GM21367 (cell line): ENCODE measurements around the gene DLL4.
A peak's percentile ranks its signal among the peaks of the same experiment; 100 is the strongest.
"Not testable (repeated sequence)": the region's sequence is repeated elsewhere in the genome, so short reads cannot be mapped to it uniquely, and the experiment has no call there.

Experiments used
- ATAC-seq: cut with Tn5 transposase; IDR thresholded peaks from one replicate; pipeline ENCODE4 v1.9.1; 2021; ENCODE audit not compliant: unreplicated experiment

Gene DLL4

GRCh38 chr15:40941528-40942336, 12.6 kb downstream of the DLL4 start:
- peak; percentile 44 for ATAC-seq

DNA sequence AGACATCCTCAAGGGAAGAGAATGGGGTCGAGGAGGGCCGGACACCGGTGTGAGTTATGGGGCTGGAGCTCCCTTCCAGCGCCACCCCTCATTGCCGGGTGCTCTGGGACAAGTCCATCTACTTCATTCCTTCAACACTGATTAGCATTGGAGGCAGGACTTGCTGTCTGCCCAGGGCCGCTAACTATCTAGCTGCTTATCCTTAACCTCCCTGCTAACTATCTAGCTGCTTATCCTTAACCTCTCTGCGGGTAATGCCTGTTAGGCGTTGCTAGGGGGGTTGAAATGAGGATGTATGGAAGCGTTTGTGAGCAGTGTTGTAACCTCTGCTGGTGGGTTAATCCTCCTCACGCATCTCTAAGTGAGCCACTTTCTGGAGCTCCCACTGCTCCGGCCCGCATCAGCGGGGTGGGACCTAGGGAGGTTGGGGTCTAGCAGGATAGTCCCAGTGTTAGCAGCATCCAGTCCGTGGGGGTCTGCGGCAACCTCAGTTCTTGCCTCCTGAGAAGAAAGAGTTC, 13.3 kb downstream of the DLL4 start:
- ATAC-seq, result no peak

- ATAC-seq, result no peak
Observed at GRCh38 chr15:40942878-40943277, 13.7 kb downstream of the DLL4 start.

DNA sequence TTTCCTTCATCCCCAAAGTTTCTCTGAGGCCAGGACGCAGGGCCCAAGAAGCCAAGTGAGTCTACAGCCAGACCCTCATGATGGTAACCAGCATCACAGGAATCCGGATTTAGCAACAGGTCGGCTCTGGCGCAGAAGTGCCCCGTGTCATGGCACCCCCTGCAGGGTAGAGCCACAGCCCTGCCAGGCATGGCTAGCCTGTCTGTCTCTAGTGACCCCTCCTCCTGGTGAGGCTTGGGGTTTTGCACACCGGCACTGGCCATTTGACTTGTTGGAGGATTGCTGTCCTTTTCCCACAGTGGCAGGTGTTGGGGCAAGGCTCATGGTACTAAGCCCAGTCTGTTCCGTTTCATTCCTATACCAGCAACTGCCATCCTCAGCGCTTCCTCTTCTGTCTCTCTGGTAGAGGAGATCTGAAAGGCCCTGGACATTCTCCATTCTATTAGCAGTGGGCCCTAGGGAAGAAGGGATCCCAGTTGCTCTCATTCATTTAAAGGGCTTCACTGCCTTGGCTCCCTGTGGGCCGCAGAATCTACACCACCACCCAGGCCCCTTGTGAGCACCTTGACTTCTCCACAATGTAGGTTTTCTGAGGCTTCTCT, 14.7 kb downstream of the DLL4 start:
- no peak for ATAC-seq

- ATAC-seq, result no peak
Observed at GRCh38 chr15:40944510-40945296, 15.6 kb downstream of the DLL4 start.

DNA sequence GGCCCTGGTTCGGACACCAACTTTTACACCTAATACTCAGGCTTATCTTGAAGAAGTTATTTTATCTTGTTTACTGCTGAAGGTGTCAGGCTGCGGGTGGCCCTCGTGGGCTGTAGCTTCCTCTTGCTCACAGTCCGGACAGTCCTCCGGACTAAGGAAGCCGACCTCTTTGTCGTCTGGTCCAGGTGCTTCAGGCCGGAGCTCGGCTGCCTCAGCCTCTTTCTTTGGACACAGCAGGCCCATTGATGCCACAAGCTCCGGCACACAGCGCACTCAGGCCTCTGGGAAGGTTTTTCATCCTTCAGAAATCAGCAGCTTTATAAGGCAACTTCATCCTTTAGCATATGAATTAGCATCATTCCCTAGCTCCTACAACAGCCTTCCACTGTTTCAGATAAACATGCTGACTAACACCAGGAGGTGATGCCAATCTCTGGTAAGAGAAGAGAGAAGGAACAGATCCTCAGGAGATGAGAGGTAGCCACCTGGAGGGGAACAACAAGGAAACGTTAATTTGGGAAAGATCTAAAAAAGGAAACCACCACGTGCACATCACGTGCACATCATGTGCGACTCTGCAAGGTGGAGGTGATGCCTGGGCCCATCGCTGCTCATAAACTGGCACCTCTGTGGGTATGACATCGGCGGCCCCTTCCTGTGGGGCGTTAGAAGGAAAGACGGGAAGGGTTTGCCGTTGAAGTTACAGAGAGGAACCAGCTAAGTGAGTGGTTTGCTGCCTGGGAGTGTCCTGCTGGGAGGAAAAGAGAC, 19.8 kb downstream of the DLL4 start:
- no peak for ATAC-seq

GRCh38 chr15:40949756-40950207, 20.6 kb downstream of the DLL4 start:
- no peak for ATAC-seq

GRCh38 chr15:40951764-40952163, 22.6 kb downstream of the DLL4 start:
- ATAC-seq, result no peak

DNA sequence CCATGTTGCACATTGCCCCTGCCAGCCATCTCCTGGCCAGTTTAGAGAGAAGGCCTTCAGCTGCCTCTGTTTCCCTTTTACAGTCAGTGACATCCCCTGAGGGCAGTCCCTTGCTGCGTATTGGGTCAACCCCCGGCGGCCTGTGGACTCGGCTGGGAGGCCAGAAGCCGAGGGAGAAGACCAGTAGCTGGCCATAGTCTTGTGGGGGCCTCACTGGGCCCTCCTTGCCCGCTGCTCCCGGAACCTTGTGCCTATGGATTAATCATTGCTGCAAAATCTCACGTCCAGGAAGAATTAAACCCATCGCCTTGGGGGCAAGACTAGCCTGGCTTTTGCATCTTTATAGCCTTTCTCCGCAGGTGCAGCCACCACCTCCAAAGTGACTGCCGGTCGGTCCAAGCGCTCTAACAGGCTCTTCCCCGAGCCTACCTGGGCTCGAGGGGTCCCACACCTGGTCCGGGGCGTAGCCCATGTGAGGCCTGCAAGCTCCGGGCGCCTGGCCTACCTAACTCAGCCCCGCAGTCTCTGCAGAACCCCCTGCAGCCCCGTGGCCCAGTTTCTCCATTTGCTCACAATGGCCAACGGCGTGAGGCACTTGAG, 23.3 kb downstream of the DLL4 start:
- no peak for ATAC-seq

- peak; percentile 81 for ATAC-seq
Observed at GRCh38 chr15:40952901-40953712, 24.0 kb downstream of the DLL4 start, which contains the start of gene CHAC1. CHAC1 (plus strand) TSS chr15:40953471; CDS start chr15:40953584, 113 bp downstream.

GRCh38 chr15:40953713-40954074, 24.6 kb downstream of the DLL4 start:
- ATAC-seq, result no peak

DNA sequence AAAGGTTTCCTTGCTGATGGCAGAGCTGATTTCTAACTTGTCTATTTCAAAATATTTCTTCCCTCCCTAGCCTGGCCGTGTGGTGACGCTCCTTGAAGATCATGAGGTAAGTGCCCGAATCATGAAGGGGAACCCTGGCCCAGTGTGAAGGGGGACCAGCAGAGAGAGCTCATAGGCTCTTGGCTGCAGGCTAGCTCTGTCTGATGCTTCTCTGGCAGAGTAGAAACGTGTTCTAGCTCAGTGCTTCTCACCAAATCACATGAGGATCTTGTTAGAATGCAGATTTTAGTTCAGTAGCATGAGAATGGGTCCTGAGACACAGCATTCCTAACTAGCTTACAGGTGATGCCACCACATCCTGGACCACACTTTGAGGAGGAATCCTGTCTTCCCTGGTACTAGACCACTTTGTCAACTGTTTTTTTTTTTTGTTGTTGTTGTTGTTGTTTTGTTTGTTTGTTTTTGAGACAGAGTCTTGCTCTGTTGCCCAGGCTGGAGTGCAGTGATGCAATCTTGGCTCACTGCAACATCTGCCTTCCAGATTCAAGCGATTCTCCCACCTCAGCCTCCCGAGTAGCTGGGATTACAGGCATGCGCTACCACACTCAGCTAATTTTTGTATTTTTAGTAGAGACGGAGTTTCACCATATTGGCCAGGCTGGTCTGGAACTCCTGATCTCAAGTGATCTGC, 25.2 kb downstream of the DLL4 start:
- ATAC-seq, result not testable (repeated sequence)

DNA sequence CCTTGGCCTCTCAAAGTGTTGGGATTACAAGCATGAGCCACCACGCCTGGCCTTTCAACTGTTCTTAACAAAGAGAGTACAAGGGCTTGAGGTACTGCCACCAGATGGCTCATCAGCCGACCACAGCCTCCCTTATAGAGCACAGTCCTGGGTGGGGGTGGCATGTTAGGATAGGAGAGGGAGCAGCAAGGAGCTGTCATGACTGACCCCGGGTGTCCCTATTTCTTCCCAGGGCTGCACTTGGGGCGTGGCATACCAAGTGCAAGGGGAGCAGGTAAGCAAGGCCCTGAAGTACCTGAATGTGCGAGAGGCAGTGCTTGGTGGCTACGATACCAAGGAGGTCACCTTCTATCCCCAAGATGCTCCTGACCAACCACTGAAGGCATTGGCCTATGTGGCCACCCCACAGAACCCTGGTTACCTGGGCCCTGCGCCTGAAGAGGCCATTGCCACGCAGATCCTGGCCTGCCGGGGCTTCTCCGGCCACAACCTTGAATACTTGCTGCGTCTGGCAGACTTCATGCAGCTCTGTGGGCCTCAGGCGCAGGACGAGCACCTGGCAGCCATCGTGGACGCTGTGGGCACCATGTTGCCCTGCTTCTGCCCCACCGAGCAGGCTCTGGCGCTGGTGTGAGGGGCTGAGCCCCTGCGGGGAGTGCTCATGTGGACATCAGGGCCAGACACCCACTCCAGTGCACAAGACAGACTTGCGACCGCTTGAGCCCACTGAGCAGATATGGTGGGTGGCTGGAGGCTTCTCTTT, 26.2 kb downstream of the DLL4 start:
- ATAC-seq, result no peak

- no peak for ATAC-seq
Observed at GRCh38 chr15:40955930-40956540, 26.9 kb downstream of the DLL4 start.

DNA sequence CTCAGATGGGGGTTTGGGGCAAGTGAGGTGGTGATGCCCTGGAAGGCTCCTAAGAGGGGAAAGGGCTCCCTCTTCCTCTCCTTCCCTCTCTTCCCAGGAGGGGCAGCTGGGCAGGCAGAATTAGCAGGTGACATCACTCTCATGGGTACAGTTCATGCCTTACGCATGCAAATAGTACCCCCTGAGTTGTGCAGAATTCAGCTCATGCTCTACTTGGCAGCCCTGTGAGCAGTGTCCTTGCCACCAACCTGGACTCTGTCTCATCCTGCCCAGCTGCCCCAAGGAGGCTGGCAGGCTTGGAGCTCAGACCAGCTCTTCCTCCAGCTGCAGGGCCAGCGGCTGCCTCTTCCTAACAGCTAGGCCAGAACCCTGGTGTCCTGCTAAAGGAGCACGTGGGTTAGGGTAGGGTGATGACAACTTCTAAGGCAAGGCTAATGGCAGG, 27.4 kb downstream of the DLL4 start:
- ATAC-seq, result no peak

GRCh38 chr15:40957041-40957555, 28.0 kb downstream of the DLL4 start:
- no peak for ATAC-seq

GRCh38 chr15:40957581-40958051, 28.5 kb downstream of the DLL4 start:
- no peak for ATAC-seq
